Measurements from ENCODE around the gene PPP3R1.

- no peak for TF ChIP-seq POLR2A (IDR thresholded peaks at IDR 0.05; ENCODE audit: low read depth, low read length)
- no peak for TF ChIP-seq POLR2AphosphoS5 (IDR thresholded peaks at IDR 0.05; ENCODE audit: low read depth, low read length)
- no peak for TF ChIP-seq TAF1 (IDR thresholded peaks at IDR 0.05; ENCODE audit: borderline replicate concordance, low read depth, low read length)
Observed at GRCh38 chr2:68250196-68250595, 2.1 kb downstream of the PPP3R1 start.

Measured in GM12892 (cell line).